Activated CD4-positive, alpha-beta T cell treated with anti-CD3 and anti-CD28 coated beads, Interleukin-2, amount 50 U/mL, for 1 hour (primary cell): Measurements from ENCODE around the gene CNTN4.

ENCODE experiments used
- DNase-seq: peaks from one replicate; pipeline ENCODE4 v3.0.0-alpha.2; 2020

The CNTN4 gene

GRCh38 chr3:2423143-2423542, 324.5 kb downstream of the CNTN4 start:
- DNase-seq: no peak

GRCh38 chr3:2441558-2441957, 342.9 kb downstream of the CNTN4 start:
- DNase-seq: no peak

GRCh38 chr3:2446146-2446545, 347.5 kb downstream of the CNTN4 start:
- no peak for DNase-seq

GRCh38 chr3:2452249-2452648, 353.6 kb downstream of the CNTN4 start:
- DNase-seq: no peak

GRCh38 chr3:2454865-2455264, 356.2 kb downstream of the CNTN4 start:
- DNase-seq: no peak

- DNase-seq: no peak
Observed at GRCh38 chr3:2456788-2457187, 358.1 kb downstream of the CNTN4 start.

GRCh38 chr3:2458816-2459215, 360.1 kb downstream of the CNTN4 start:
- DNase-seq: no peak

GRCh38 chr3:2465842-2466241, 367.2 kb downstream of the CNTN4 start:
- DNase-seq: no peak

- DNase-seq: no peak
Observed at GRCh38 chr3:2468816-2469215, 370.1 kb downstream of the CNTN4 start.

- DNase-seq: no peak
Observed at GRCh38 chr3:2476996-2477395, 378.3 kb downstream of the CNTN4 start.

- DNase-seq: no peak
Observed at GRCh38 chr3:2477620-2478019, 379.0 kb downstream of the CNTN4 start.

GRCh38 chr3:2484162-2485026, 385.7 kb downstream of the CNTN4 start:
- no peak for DNase-seq

GRCh38 chr3:2485027-2485375, 386.3 kb downstream of the CNTN4 start:
- no peak for DNase-seq

- no peak for DNase-seq
Observed at GRCh38 chr3:2495746-2496145, 397.1 kb downstream of the CNTN4 start.

GRCh38 chr3:2504912-2505311, 406.2 kb downstream of the CNTN4 start:
- no peak for DNase-seq

GRCh38 chr3:2506776-2507175, 408.1 kb downstream of the CNTN4 start:
- no peak for DNase-seq

- DNase-seq: no peak
Observed at GRCh38 chr3:2510591-2511145, 412.0 kb downstream of the CNTN4 start.

GRCh38 chr3:2511356-2511755, 412.7 kb downstream of the CNTN4 start:
- no peak for DNase-seq

GRCh38 chr3:2512881-2513280, 414.2 kb downstream of the CNTN4 start:
- DNase-seq: no peak

- no peak for DNase-seq
Observed at GRCh38 chr3:2513986-2514385, 415.3 kb downstream of the CNTN4 start.

- DNase-seq: no peak
Observed at GRCh38 chr3:2516762-2517441, 418.2 kb downstream of the CNTN4 start.

GRCh38 chr3:2517500-2518172, 419.0 kb downstream of the CNTN4 start:
- no peak for DNase-seq

GRCh38 chr3:2523281-2523836, 424.7 kb downstream of the CNTN4 start:
- no peak for DNase-seq
